Sciatic nerve (tissue), 2 donors: ENCODE results near the gene KRT7. TPM values are rescaled to one million over a fixed set of nuclear protein-coding genes. Genes with fewer than 3 reads are reported as not detected.

ENCODE experiments used
- ATAC-seq: fragments of 200-7000 bp; cut with Tn5 transposase; one replicate; pipeline ENCODE4 v1.9.1; 2020; ENCODE audit warnings: mild to moderate bottlenecking, moderate library complexity
- DNase-seq: peaks from one replicate; pipeline ENCODE4 v3.0.0-alpha.2; 2020; ENCODE audit warnings: low spot score
- intact Hi-C: fragments of 100-400 bp; cut with DNase I; formaldehyde crosslinking; loops from one replicate; pipeline ENCODE4 v1.14.2; 2022
- total RNA-seq: library from RNA; stranded (reverse); fragmentation: NEBNext Ultra II Directional; extraction: Animal tissue kit (Norgen Biotek cat#: 25700); gene quantifications from one replicate; pipeline ENCODE4 v1.2.1, GENCODE V29; 2021
- donor health status: DM: no; HTN: no; CAD: no.
- donor health status: DM: no; HTN: no; CAD: no.

KRT7 gene
- total RNA-seq, 1 donor from 2014 or later = 4.0 TPM

DNA sequence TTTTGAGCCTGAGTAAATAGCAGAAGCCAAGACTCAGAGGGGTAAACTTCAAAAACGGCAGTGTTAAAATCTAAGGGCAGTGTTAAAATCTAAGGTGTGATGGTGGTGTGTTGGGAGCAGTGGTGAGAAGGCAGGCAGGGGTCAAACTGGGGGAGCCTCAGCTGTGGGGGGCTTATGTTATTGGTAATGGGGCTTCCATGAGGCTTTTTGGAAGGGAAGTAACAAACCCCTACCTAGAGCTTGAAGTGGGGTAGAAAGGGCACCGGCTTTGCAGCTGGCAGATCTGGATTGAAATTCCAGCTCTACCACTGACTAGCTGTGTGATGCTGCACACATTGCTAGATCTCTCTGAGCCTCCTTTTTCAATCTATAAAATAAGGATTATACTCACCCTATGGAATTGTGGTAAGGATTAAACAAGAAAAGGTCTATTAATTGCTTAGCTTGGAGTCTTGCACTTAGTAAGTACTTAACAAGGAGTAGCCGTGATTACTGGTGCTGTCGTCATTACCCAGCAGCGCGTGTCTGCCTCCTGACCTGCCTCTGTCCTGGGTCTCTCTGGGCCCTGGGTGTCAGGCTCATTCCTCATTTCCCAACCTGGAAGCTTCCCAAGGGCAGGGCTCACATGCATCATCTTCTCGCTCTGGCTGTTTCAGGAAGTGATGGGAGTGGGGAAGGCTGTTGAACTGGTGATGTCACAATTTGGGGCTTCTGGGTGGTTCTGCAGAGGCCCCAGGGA lies 22.7 kb upstream of the KRT7 start:
- ATAC-seq (no peak), DNase-seq (no peak)
- intact Hi-C loops = loop anchor here (10.0 kb wide), 1 partner anchor 56 kb away; no protein-coding TSS in a partner anchor

GRCh38 chr12:52210925-52211650 lies 22.0 kb upstream of the KRT7 start:
- intact Hi-C loops = loop anchor here (10.0 kb wide), 1 partner anchor 56 kb away; no protein-coding TSS in a partner anchor
- no peak for DNase-seq
- no peak for ATAC-seq

GRCh38 chr12:52211716-52212585 lies 21.1 kb upstream of the KRT7 start:
- intact Hi-C loops = loop anchor here (10.0 kb wide), 1 partner anchor 57 kb away; no protein-coding TSS in a partner anchor
- no peak for ATAC-seq
- no peak for DNase-seq

- DNase-seq (no peak), ATAC-seq (no peak)
- intact Hi-C loops = loop anchor here (10.0 kb wide), 1 partner anchor 58 kb away; no protein-coding TSS in a partner anchor
Observed at GRCh38 chr12:52212701-52213563, 20.1 kb upstream of the KRT7 start.

DNA sequence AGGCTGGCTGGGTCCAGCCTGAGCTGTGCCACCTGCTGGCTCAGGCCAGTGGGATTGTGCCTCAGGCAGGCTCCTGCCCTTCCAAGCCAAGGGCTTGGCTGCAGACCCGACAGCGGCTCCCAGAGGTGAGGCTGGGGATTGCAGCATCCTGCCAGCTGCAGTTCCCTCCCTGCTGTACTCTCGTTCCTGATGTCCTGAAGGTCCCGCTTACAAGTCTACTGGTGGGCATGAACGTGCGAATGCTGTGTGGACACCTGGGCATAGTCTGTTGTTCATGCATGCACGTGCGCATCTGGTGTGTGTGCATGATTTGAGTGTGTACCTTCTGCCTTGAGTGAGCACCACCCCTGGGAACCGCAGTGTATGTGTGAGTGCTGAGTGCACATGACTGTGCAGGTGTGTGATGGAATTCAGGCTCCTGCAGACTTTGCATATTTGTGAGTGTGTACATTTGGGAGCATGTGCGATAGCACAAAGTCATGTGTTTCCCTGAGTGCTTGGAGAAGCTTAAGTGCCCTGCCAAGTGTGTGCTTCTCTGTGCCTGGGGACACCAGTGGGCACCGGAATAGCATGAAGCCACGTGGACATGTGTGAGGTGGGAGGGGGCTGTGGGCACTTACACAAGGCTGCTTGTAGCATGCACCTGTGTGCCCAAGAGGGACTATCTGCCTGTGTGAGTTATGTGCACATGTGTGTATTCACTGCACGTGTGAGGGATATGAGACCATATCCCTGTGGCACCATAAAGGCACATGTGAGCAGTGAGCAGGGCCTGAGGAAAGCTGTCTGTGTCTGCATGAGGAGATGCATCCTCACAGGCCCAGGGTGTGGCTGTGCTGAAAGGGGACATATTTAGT lies 19.3 kb upstream of the KRT7 start:
- peak; percentile 72 for ATAC-seq
- intact Hi-C loops = loop anchor here (10.0 kb wide), 1 partner anchor 59 kb away; no protein-coding TSS in a partner anchor
- peak; percentile 82 for DNase-seq

DNA sequence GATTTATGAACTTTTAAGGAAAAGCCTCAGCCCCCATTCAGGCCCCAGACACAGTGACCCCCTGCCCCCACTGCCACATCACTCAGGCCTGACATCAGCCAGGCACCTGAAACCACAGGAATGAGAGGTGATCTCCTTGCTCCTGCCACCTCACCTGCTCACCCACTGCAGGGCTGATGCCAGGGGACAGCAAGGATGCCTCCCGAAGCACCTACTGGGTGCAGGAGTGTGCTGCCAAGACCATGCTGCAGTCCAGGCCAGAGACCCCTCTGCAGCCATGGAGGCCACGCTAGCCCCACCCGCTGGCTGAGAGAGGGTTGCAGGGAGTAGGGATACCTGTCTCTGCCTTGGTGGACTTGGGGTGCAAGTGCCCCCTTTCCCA lies 18.6 kb upstream of the KRT7 start:
- DNase-seq = no peak
- intact Hi-C loops = loop anchor here (10.0 kb wide), 1 partner anchor 60 kb away; no protein-coding TSS in a partner anchor
- no peak for ATAC-seq

DNA sequence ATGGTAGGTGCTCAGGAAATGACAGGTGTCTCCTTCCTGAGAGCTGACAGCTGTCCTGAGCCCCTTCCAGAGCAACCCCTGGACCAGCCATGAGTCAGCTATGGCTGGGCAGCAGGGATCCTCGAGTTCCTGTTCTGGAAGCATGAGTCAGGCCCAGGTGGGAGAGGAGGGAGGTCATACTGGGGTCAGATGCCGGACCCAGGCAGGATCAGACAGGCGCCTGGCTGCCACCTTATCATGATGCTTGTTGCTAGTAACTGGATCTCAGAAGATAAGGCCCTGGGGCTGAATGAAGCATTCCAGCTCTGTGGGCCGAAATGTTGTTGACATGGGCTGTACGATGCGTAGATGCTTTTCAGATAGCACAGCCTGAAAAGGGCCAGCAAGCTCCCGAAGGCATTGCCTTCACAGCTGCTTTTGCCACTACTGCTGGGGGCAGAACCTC lies 17.4 kb upstream of the KRT7 start:
- ATAC-seq (no peak), DNase-seq (no peak)
- intact Hi-C loops = loop anchor here (10.0 kb wide), 1 partner anchor 61 kb away; no protein-coding TSS in a partner anchor

- DNase-seq = no peak
- intact Hi-C loops = loop anchor here (10.0 kb wide), 1 partner anchor 61 kb away; no protein-coding TSS in a partner anchor
- no peak for ATAC-seq
Observed at GRCh38 chr12:52216100-52216499, 16.9 kb upstream of the KRT7 start.

GRCh38 chr12:52216807-52217206 lies 16.2 kb upstream of the KRT7 start:
- DNase-seq (no peak), ATAC-seq (no peak)
- intact Hi-C loops = loop anchor here (10.0 kb wide), 1 partner anchor 62 kb away; no protein-coding TSS in a partner anchor

DNA sequence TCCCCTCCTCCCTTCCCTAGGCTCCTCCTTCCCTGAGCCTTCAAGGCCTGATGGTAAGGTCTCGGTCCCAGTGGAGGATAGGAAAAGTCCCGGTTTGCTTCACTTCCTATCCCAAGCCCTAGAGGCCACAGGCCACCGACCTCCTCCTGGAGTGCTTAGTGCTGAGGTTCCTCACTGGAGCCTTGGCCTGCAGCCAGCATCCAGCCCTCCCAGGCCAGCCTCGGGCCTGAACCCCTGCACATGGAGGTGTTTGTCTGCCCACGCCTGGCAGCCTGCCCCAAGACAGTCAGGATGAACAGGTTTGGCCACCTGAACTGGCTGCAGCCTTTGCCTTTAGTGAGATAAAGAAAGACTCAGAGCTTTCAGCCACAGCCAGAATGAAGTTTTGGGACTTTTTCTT lies 15.8 kb upstream of the KRT7 start:
- intact Hi-C loops = loop anchor here (10.0 kb wide), 1 partner anchor 62 kb away; no protein-coding TSS in a partner anchor
- DNase-seq = no peak

DNA sequence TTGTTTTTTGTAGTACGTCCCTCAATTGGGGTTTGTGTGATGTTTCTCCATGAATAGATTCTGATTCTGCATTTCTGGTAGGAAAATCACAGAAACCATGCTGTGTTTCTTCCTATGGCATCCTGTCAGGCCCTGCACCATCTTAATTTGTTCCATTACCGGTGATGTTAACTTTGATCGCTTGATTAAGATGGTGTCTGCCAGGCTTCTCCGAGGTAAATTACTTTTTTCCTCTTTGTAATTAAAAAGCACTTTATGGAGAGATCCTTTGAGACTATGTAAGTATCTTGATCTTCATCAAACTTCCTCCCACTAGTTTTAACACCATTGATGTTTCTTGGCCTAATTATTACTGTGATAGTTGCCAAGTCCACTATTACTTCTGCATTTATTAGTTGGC lies 15.0 kb upstream of the KRT7 start:
- DNase-seq = no peak
- ATAC-seq = no peak
- intact Hi-C loops = loop anchor here (10.0 kb wide), 1 partner anchor 63 kb away; no protein-coding TSS in a partner anchor

More for the DNA sequence above, 15.8 kb upstream of the KRT7 start:
- peak; percentile 43 for ATAC-seq

DNA sequence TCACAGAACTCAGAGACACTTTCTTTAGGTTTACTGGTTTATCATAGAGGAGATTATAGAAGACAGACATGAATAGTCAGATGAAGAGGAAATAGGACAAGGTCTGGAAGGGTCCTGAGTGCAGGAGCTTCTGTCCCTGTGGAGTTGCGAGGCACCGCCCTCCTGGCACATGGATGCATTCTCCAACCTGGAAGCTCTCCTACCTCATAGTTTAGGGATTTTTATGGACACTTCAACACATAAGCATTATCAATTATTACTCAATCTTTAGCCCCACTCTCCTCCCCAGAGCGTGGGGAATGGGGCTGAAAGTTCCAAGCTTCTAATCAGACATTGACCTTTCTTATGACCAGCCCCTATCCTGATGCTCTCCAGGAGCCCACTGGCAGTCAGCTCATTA lies 12.6 kb upstream of the KRT7 start:
- intact Hi-C loops = no loop called here
- ATAC-seq (no peak), DNase-seq (no peak)

DNA sequence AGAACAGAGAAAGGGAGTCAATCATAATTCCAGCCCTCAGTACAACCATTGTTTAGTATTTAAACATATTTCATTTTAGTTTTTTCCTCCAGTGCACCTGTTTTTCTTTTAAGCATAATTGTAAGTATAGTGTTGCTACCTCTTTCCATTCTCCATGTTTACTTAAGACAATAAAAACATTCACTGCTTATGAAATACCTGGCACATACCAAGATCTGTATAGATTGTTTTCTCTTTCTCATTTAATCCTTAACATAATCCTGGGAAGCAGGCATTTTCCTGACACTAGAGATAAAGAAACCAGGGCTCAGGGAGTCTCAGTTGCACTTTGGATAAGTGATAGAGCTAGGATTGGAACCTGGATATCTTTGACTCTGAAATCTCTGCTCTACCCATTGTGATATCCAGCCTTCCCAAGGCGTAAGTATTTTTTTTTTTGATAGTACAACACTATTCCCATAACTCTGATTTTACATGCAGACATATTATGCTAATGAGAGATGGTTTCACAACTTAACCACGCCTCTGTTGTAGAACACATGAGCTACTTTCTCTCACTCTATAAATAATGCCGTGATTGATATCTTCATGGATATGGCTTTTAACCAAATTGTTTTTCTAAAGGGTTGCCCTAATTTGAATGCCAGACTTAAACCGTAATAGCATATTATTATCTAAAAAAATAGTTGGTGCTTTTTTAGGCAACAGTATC lies 11.8 kb upstream of the KRT7 start:
- no peak for ATAC-seq
- intact Hi-C loops = no loop called here
- DNase-seq = no peak

- ATAC-seq = peak; percentile 41
- intact Hi-C loops = no loop called here
- no peak for DNase-seq
Observed at GRCh38 chr12:52221912-52222457, 11.1 kb upstream of the KRT7 start.

- intact Hi-C loops = no loop called here
- ATAC-seq = no peak
- no peak for DNase-seq
Observed at GRCh38 chr12:52222692-52223091, 10.4 kb upstream of the KRT7 start.

GRCh38 chr12:52223406-52224039 lies 9.5 kb upstream of the KRT7 start:
- DNase-seq (no peak), ATAC-seq (no peak)
- intact Hi-C loops = no loop called here
